OCI-LY1 (cell line): ENCODE measurements around the gene ADAT2.

ENCODE experiments used
- H2AFZ ChIP-seq: fragments of 200-600 bp; sonication (generic), shearing (Covaris generic); 2 replicates; pipeline ENCODE4 v1.6.0; 2014; ENCODE audit warnings: antibody characterized with exemption, mild to moderate bottlenecking, low read length
- H3F3A ChIP-seq: fragments of 200-600 bp; sonication (generic), shearing (Covaris generic); 2 replicates; pipeline ENCODE4 v1.6.0; 2014; ENCODE audit warnings: mild to moderate bottlenecking, antibody characterized with exemption, low read length, moderate library complexity; ENCODE audit not compliant: insufficient read depth
- H3K27ac ChIP-seq: fragments of 200-600 bp; sonication (generic); 2 replicates; pipeline ENCODE4 v1.5.1; 2014; ENCODE audit warnings: low read length, mixed run types, mild to moderate bottlenecking, low read depth; ENCODE audit not compliant: poor library complexity, severe bottlenecking
- H3K27me3 ChIP-seq: fragments of 200-600 bp; sonication (generic); 2 replicates; pipeline ENCODE4 v1.6.0; 2014; ENCODE audit warnings: antibody characterized with exemption, mild to moderate bottlenecking, low read length, moderate library complexity; ENCODE audit not compliant: insufficient read depth
- H3K36me3 ChIP-seq: fragments of 200-600 bp; sonication (generic); 2 replicates; pipeline ENCODE4 v1.6.1; 2014; ENCODE audit warnings: mild to moderate bottlenecking, antibody characterized with exemption, low read length, moderate library complexity, mixed read lengths; ENCODE audit not compliant: insufficient read depth
- H3K4me1 ChIP-seq: fragments of 200-600 bp; sonication (generic); 2 replicates; pipeline ENCODE4 v1.5.1; 2014; ENCODE audit warnings: mild to moderate bottlenecking, low read length, moderate library complexity; ENCODE audit not compliant: insufficient read depth, severe bottlenecking
- H3K4me2 ChIP-seq: fragments of 200-600 bp; sonication (generic), shearing (Covaris generic); 2 replicates; pipeline ENCODE4 v1.6.1; 2014; ENCODE audit warnings: low read length
- H3K4me3 ChIP-seq: fragments of 200-600 bp; sonication (generic); 2 replicates; pipeline ENCODE4 v1.5.1; 2014; ENCODE audit warnings: low read length, low read depth, mild to moderate bottlenecking, mixed read lengths; ENCODE audit not compliant: poor library complexity, severe bottlenecking
- H3K79me2 ChIP-seq: fragments of 200-600 bp; shearing (Covaris generic); 2 replicates; pipeline ENCODE4 v1.6.1; 2016; ENCODE audit warnings: mixed run types, low read length, mixed read lengths; ENCODE audit not compliant: insufficient read depth
- H3K9ac ChIP-seq: fragments of 200-600 bp; sonication (generic), shearing (Covaris generic); 2 replicates; pipeline ENCODE4 v1.6.1; 2014; ENCODE audit warnings: mild to moderate bottlenecking, low read length, mixed read lengths
- H3K9me2 ChIP-seq: fragments of 200-600 bp; sonication (generic), shearing (Covaris generic); 2 replicates; pipeline ENCODE4 v1.6.1; 2014; ENCODE audit warnings: low read depth, mild to moderate bottlenecking, low read length, mixed read lengths
- H3K9me3 ChIP-seq: fragments of 200-600 bp; shearing (Covaris generic); 2 replicates; pipeline ENCODE4 v1.6.1; 2014; ENCODE audit warnings: low read length, mixed read lengths
- H4K20me1 ChIP-seq: fragments of 200-600 bp; sonication (generic), shearing (Covaris generic); 2 replicates; pipeline ENCODE4 v1.6.0; 2016; ENCODE audit warnings: mild to moderate bottlenecking, low read length; ENCODE audit not compliant: insufficient read depth
- EZH2 ChIP-seq: fragments of 200-600 bp; sonication (generic), shearing (Covaris generic); IDR thresholded peaks from 2 replicates; pipeline ENCODE4 v1.8.0; 2017; ENCODE audit warnings: borderline replicate concordance, mixed run types, mild to moderate bottlenecking, antibody characterized with exemption, low read length, moderate library complexity, mixed read lengths
- TF ChIP-seq, protein P1 (sequence below): fragments of 200-600 bp; sonication (generic), shearing (Covaris generic); IDR thresholded peaks from 2 replicates; pipeline ENCODE4 v1.5.1; 2017; ENCODE audit warnings: mild to moderate bottlenecking, antibody characterized with exemption, low read length, moderate library complexity, mixed read lengths

The ADAT2 gene

DNA sequence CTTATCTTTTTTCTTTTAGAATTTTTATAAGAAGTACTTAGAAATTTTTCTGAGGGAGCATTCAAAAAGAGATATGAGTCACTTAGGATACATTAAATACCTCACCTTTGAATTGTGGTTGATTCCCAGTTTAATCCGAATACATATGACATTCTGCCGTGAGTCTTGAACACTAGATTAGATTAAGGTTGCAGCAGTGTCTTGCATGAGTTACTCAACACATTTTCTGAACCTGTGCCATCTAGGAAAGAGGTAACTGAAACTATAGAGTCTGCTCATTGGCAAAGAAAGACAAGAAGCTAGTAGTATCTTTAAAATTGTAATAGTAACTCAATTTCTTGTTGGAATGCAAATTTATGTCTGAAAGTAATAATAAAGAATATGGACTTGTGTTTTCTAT, 15.1 kb upstream of the ADAT2 start:
- Histone ChIP-seq H3K79me2 (no peaks in the 10 kb centered on the region), H3K9ac (no peak overlapping the region), H3F3A (no peaks in the 10 kb centered on the region; the same call in 1 of the 2 replicates), H4K20me1 (no peaks in the 10 kb centered on the region), H3K36me3 (peaks cover 17% of the 10 kb centered on the region; the same call in 1 of the 2 replicates), H3K27me3 (no peaks in the 10 kb centered on the region), H3K4me2 (no peak overlapping the region), H3K4me1 (no peaks in the 10 kb centered on the region), H3K9me3 (no peaks in the 10 kb centered on the region), H3K27ac (no peak overlapping the region), H2AFZ (no peak overlapping the region), H3K4me3 (no peak overlapping the region), H3K9me2 (no peaks in the 10 kb centered on the region)
- TF ChIP-seq EZH2, result no peak
- TF ChIP-seq, protein P1, sequence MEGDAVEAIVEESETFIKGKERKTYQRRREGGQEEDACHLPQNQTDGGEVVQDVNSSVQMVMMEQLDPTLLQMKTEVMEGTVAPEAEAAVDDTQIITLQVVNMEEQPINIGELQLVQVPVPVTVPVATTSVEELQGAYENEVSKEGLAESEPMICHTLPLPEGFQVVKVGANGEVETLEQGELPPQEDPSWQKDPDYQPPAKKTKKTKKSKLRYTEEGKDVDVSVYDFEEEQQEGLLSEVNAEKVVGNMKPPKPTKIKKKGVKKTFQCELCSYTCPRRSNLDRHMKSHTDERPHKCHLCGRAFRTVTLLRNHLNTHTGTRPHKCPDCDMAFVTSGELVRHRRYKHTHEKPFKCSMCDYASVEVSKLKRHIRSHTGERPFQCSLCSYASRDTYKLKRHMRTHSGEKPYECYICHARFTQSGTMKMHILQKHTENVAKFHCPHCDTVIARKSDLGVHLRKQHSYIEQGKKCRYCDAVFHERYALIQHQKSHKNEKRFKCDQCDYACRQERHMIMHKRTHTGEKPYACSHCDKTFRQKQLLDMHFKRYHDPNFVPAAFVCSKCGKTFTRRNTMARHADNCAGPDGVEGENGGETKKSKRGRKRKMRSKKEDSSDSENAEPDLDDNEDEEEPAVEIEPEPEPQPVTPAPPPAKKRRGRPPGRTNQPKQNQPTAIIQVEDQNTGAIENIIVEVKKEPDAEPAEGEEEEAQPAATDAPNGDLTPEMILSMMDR, result no peak

DNA sequence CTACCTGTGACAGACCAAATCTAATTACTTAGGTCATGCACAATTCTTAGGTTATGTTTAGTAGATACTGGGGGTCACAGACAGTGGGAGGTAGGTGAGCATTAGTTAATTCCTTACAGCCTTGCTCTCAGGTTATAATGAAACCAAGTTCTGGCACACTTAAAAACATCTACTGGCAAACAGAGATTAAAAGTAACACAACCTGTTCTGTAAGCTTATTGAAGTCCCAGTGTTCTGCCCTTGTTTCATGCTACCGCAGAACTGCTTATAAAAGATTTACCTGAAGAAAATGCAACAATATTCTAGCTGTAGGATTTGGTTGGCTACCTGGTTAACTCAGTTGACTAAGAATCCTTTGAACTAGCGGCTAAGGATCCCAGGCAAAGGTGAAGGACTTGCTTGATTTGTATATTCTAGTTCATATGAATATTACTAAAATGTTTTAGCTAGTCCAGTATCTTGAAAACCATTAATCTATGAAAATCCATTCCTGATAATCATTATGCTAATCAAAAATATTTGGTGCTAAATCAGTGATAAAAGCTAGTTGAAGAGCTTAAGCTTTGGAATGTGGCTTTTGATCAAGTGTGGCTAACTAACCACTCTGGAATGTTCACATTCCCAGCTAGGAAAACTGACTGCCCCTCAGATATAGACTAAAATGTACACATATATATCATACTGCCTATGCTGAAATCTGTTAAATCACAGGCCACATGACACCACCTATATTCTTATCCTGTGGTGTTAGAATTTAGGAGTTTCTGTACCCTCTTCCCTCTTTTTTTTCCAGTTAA, 7.3 kb upstream of the ADAT2 start:
- Histone ChIP-seq H3K27ac (no peak overlapping the region), H4K20me1 (no peaks in the 10 kb centered on the region), H3K27me3 (no peaks in the 10 kb centered on the region), H3K79me2 (no peaks in the 10 kb centered on the region; the same call in 1 of the 2 replicates), H3K4me1 (peaks cover 10% of the 10 kb centered on the region), H3K4me3 (no peak overlapping the region), H3K9me2 (no peaks in the 10 kb centered on the region), H2AFZ (no peak overlapping the region), H3K36me3 (peaks cover 16% of the 10 kb centered on the region; the same call in 1 of the 2 replicates), H3K4me2 (no peak overlapping the region), H3K9me3 (no peaks in the 10 kb centered on the region), H3F3A (no peaks in the 10 kb centered on the region; the same call in 1 of the 2 replicates), H3K9ac (no peak overlapping the region)
- TF ChIP-seq EZH2, result no peak
- TF ChIP-seq, protein P1, result no peak

DNA sequence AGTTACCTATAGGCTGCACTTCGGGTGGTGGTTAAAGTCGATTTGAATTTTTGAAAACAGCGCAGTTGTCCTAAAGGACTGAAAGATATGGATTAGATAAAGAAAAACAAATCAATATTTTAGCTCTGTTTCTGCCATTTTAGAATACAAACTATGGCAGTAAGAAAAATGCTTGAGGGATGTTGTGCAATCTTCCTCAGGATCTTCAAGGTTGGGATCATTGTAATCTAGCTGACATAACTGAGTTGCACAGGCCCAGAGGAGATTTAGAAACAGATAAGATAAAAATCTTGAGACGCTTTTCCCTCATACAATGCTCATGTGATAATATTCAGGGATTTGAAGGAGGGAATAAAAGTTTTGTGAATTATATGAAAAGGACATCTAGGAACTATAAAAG, 1.0 kb upstream of the ADAT2 start:
- H3K79me2 ChIP-seq, result peaks cover 42% of the 10 kb centered on the region
- H3K4me1 ChIP-seq, result peaks cover 31% of the 10 kb centered on the region
- no peaks in the 10 kb centered on the region for H3K9me3 ChIP-seq
- no peaks in the 10 kb centered on the region for H3K9me2 ChIP-seq
- H3K4me3 ChIP-seq, result peak overlapping the region; percentile 80
- no peaks in the 10 kb centered on the region for H3F3A ChIP-seq
- no peaks in the 10 kb centered on the region for H3K36me3 ChIP-seq
- peak overlapping the region; percentile 96 for H3K9ac ChIP-seq
- TF ChIP-seq, protein P1, result no peak
- no peak for TF ChIP-seq EZH2
- no peaks in the 10 kb centered on the region for H3K27me3 ChIP-seq
- no peaks in the 10 kb centered on the region for H4K20me1 ChIP-seq
- peak overlapping the region; percentile 56 for H3K27ac ChIP-seq
- H2AFZ ChIP-seq, result no peak overlapping the region
- peak overlapping the region; percentile 94 for H3K4me2 ChIP-seq
